ENCODE data around the gene UBR4.
"Not testable (repeated sequence)": the region's sequence is repeated elsewhere in the genome, so short reads cannot be mapped to it uniquely, and the experiment has no call there.

UBR4 gene

DNA sequence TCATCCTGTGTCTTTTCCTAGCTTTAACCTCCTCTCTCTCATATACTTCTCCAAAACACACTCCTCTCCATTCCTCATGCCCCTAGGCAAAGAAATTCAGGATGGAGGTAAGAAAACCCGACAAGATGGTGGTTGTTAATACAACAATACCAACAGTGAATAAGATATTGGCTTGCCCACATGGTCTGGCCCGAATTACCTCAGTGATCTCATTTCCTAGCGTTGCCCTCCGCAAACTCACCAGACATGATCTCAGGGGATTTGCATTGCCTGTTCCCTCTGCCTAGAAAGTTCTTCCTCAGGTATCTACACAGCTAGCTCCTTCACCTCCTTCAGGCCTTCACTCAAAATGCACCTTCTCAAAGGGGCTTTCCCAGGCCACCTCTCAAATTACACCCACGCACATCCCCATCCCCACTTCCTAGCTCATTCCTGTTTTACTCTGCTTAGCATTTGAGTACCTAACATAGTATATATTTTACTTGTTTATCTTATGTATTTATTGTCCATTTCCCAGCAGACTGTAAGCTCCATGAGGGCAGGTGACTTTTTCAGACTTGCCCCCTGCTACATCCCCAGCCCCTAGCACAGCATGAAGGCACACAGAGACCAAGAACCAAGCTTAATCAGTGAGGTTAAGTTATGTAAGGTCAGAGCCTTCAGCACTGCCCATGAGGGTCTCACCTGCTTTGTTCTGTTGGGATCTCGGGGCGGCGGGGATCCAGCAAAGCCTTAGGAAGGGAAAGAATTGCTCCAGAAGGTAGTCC lies 10.2 kb upstream of the UBR4 start:
- DNase-seq: no peak

DNA sequence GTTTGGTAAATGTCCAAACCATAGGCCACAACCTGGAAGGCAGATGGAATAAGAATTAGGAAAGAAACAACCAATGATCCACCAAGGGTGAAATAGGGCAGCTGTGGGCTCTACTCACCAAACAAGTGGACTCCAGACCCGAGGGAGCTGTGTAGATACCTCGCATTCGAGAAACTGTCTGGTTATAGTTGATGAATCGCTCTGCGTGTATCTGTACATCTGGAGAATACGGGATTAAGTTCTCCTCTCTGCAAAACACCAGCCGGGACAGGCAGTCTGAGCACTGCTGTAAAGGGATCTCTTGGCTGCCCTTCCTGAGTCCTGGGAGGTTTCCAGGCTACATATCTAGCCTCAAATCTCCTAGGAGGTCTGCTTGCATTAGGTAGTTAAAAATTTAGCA lies 9.4 kb upstream of the UBR4 start:
- no peak for DNase-seq

DNA sequence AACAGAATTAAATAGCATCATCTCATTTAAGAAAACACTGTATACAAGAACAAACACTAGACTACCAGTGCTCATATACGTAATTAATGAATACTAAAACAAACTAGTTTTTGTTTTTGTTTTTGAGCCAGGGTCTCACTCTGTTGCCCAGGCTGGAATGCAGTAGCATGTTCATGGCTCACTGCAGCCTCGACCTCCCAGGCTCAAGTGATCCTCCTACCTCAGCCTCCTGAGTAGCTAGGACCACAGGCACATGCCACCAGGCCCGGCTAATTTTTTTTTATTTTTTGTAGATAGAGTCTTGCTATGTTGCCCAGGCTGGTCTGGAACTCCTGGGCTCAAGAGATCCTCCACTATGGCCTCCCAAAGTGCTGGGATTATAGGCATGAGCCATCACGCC lies 6.5 kb upstream of the UBR4 start:
- DNase-seq: not testable (repeated sequence)

DNA sequence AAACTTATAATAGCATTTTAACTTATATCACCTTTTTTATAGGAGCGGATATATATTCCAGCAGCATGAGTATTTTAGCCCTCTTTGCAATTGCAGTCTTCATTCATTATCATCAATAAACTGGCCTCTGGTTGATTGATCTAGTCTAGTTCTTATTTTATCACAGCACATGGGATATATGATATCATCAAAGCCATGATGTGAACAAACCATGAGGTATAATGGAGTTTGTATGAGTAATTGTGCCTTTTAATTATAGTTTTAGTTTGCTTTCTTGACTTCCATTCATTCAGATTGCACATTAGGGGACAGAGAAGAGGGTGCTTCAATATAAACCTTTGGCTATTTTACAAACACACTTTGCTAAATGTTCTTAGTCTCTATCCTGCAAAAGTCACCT lies 3.5 kb upstream of the UBR4 start:
- DNase-seq: no peak

DNA sequence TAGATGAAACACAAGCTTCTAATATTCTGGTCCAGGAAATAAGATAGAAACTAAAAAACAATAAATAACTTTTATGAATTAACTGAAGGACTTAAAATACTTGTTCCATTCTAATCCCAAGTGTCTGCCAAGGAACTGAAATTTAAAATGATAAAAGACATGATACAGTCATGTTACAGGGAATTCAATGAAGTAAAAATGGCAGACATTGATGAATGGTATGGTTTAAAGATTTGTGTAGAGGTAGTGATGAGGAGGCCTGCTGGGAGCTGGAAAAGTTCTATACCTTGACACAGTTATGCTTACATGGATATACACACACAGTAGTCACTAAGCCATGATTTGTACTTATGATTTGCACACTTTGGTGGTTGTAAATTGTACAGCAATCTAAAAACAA lies 2.1 kb upstream of the UBR4 start:
- DNase-seq: no peak

DNA sequence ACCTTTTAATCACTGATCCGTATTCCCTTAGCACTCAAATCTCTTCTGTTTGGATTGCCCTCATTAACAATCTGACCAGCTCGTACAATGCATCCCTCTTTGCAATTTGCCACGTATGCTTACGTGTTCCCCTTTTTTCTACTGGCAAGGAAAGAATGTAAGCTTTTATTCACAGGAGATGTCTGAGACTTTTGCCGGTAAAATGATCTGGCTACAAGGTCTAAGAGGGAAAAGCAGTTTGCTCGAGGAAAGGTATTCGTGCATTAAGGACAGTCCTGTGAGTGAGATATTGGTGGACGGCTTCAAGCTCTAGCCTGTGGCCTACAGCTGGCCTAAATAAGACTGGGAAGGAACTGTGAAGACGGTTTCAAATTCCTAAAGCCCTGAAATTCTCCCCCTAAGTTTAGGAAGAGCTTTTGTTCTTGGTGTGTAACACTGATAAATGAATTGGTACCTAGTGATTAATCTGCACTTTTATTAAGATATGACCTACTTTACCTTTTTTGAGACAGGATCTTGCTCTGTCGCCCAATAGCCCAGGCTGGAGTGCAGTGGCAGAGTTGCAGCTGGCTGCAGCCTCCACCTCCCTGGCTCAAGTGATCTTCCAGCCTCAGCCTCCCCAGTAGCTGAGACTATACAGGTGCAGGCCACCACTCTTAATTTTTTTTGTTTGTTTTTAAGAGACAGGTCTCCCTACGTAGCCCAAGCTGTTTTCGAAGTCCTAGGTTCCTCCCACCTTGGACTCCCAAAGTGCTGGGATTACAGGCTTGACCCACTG lies 895 bp upstream of the UBR4 start:
- no peak for DNase-seq

DNA sequence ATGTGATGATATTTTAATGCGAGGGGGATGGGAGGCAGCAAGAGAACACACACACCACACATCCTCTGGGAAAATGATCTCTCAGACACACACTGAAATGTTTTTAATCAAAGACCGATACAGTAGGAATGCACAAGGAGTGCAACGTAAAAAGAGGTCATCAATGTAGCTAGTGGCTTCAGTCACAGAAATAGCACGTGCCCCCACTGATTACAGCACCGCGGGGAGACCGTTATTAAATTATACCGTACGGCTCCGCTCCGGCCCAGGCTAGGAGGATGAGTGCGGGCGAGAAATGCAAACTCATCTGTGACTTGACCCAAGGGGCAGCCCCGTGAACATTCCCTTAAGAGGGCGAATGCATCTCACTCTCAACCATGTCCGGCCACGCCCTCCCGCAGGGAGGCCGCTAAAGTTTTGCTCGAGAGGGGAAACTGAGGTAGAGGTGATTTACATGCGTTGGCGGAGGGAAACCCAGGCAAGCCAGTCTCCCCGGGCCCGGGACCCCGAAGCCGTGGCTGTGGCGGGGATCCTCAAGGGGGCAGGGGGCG lies 552 bp downstream of the UBR4 start:
- peak in 1 of 2 donors; percentile 41 for DNase-seq

DNA sequence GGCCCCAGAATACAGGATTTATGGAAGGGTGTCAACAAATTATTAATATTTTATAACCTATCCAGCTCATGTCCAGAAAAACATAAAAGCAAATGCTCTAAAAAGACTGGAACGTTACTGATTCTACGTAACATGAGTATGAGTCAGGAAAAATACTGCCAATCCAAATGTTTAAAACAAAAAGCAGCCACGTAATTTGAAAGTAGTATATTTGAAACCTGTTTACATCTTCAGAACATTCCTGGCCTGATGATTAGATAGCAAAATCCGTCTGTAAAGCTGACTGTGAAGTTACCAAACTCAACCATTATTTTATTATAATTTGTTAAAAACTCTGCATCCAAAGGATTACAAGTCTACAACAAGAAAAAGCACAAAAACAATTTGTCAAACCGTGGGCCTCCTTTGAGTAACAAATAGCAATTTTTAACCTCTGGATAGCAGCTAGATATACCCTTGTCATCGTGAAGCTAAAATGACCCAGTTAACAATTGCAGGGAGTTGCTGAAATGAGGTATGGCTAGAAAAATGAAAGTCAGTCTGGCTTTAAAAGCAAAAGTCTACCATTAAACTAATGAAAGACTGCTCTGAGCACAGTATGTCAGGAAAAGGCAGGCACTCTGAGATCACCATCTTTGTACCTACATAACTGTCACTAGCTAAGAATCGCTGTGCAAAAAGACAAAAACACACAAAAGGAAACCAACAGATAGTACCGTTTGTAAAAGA lies 1.2 kb downstream of the UBR4 start:
- no peak for DNase-seq

DNA sequence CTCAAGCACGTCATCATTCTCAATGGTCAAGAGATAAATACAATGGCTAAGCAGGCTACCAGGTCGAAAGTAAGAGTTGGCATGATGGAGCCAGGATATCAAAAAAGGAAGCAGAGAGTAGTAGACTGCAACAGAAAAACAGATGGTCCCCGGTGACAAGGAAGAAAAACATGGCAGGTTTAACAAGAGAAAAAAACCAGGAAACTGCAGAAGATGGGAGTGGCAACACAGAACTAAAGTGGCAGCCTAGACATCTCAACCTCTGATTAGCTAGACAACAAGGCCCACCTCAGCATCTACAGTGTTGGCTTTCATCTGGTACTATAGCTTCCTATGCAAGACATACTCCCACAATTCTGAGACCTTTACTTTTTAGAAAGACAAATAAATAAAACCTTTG lies 3.1 kb downstream of the UBR4 start:
- DNase-seq: no peak

DNA sequence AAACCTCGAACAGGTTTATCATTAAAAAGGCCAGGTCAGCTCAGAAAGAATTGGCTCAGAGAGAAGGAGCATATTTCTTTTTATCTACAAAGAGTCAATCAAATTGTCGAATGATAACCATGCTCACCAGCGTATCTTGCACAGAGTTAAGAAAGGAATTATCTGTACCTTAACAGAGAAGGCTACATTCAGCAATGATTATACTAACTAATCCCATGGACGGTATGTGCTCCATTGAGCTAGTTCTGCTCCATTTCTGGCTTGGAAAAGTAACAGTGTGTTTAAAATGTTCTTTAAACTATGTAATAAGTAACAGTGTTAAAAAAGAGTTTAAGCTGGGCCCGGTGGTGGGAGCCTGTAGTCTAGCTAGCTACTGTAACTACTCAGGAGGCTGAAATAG lies 4.2 kb downstream of the UBR4 start:
- DNase-seq: no peak

DNA sequence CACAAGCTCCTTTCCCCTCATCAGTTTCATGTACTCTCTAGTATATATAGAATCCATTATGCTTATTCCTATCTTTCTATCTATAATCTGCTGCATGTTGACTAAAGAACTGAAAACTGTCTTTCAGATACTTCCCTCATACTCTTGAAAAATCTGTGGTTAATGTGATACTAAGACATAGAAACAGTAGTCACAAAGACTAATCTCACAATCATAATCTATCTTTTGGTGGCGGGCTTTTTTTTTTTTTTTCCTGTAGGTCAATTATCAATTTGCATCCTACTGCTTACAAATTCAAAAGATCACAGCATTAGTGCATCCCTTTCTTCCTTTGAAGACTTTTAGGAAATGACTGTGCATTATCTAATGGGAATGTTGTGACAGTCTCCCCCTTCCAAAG lies 4.7 kb downstream of the UBR4 start:
- no peak for DNase-seq

DNA sequence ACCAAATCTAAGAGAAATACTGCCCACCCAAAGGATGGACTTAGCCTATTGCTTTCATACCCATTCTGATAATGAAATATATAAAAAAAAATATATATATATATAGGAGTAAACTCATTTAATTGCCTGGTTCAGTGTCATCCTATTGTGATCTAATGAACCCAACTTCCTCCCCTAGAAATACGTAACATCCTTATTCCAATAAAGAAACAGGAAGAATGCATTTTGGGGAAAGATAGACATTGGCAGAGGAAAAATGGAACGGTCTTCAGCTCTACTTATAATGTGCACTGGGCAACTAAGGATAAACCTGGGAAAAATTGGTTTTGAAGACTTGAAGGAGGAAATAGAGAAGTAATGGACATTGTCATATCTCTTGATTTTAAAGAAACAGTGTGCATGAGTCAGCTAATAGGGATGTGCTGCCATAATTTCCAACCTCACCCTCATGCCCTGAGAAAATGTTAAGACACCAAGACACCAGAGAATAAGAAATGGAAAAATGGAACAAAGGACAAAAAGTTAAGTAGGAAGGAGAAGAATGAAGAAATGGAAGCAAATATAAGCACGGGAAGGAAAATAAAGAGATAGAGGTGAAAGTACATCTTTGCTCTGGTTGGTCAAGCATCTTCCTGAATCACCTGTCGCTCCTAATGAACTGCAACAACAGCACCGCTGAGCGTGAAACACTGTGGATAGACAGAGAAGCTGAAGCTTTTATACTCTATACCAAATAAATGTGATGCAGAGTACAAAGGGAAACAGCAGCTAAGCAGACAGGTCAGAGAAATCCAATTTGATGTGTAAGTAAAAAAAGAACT lies 5.4 kb downstream of the UBR4 start:
- no peak for DNase-seq

DNA sequence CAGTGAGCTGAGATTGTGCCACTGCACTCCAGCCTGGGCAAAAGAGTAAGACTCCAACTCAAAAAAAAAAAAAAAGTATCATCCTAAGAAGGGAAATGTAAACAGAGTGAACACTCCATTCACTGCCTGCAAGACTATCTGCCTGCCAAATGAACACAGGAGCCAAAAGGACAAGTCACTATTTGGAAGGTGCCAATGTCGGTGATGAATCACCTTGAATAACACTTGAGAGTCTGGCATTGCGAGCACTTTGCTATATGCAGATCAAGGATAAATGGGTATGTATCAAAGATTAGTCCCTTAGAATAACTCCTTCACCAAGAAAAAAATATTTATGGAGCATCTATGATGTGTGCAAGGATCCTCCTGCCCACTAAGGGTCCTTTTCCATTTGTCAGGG lies 6.6 kb downstream of the UBR4 start:
- DNase-seq: no peak

DNA sequence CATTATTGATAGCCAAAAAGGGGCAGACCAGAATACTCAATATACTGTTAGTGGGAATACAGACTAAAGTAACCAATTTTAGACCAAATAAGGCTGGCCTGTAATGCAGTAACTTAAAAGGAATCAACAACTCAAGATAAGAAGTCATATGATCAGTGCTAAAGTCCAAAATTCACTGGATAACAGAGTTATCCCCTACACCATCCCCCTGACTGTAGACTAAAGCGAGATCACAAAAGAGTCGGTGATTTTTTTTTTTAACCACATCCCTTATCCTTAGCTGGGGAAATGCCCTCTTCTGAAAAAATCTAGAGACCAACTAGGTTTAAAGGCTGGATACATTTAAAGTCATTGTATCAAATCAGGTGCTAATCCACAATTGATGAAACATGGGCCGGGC lies 7.7 kb downstream of the UBR4 start:
- no peak for DNase-seq

DNA sequence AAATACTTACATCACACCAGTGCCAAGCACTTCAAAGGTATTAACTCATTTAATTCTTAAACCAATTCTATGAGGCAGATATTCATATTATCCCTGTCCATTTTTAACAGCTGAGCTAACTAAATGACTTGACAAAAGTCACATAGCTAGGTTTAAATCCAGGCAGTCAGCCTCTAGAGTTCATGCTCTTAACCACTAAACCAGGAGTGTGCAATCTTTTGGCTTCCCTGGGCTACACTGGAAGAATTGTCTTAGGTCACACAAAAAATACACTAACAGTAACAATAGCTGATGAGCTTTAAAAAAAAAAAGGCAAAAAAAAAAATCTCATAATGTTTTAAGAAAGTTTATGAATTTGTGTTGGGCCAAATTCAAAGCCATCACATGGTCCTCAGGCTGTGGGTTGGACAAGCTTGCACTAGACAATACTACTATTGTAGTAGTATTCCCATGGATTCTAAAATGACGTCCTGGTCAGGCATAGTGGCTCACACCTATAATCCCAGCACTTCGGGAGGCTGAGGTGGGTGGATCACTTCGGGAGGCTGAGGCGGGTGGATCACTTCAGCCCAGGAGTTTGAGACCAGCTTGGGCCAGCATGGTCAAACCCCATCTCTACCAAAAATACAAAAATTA lies 10.0 kb downstream of the UBR4 start:
- DNase-seq: no peak

DNA sequence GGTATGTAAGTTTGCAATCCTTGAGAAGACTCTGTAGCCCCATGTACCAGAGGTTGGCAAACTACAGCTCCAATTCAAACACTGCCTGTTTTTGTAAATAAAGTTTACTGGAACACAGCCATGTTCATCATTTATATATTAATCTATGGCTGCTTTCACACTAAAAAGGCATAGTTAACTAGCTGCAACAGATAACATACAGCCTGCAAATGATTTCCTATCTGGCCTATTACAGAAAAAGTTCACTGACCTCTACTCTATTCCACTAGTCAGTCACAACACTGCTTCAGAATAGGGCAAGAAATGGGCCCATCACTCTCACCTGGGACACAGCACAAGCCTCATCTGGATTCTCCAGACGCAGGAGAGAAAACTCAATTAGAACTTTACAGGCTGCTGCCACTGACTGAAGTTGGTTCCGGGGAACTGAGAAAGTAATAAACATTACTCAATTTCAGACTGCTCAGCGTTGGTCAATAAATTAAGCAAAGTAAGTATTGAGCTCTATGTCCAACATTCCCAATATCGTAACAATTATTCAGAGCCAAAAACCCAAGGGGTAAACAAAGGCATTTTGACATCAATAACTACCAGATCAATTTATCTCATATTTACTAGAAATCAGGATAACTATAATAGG lies 10.6 kb downstream of the UBR4 start:
- DNase-seq: no peak

DNA sequence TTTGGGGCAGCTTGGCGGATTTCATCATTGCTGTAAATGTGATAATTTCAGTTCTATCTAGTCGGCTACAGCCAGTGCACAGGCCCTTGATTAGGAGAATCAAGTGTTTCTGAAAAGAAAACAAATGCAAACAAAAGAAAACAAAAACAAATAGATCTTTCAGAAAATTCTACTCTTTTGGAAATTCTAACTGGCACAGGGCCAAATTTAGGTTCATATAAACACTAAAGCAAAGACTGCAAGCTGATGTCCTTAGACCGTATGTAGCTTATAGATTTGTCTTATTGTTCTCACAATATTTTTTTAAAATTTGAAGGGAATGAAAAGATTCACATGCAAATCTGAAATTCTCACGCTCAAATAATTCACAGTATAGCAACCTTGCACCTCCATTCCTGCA lies 11.2 kb downstream of the UBR4 start:
- DNase-seq: no peak

DNA sequence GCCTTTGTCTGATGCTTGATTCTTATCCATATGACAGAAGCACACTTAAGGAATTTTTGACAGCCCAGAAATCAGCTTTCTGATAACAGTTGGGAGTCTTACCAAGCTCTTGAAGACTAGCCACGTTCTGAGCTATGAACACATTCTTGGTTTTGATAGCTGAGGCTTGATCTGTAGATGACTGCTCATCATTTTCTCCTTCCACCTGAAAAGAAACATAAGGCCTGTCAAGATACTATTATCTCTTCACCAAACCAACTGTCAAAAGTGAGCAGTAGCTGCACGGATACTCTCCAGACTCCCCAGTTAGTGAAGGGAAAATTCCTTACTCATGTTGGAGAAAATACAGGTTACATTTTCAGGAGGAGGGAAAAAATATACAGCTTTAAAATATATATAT lies 12.2 kb downstream of the UBR4 start:
- no peak for DNase-seq

DNA sequence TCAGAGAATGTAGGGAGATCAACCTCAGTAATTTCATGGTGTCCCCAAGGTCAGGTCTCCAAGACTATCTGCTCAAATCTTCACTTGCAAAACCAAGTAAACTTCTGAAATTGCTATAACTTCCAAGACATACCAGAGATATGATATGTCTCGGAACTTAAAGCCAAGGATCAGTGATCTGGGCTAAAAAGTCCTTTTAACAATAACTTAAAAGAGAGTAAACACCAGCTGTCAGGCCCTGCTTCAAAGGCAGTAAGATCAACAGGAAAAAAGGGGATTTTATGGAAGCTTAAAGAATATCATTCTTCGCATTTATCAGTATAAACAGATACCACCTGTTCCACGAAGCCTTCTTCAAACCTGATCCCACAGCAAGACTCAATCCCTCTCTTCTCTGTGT lies 13.7 kb downstream of the UBR4 start:
- no peak for DNase-seq

DNA sequence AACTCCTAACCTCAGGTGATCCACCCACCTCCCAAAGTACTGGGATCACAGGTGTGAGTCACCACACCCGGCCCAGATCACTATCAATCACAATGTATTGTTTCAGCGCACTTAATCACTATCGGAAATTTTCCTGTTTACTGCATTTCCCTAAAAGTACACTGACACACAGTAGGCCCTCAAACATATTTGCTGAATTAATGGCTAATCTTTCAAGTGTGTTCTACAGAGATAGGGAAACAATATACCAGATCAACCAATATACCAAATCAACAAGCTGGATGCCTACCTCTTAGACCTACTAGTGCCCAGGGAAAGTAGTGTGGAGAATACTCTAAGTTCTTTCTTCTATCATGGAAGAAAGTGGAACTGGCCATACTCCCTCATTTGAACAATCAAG lies 17.1 kb downstream of the UBR4 start:
- DNase-seq: no peak

DNA sequence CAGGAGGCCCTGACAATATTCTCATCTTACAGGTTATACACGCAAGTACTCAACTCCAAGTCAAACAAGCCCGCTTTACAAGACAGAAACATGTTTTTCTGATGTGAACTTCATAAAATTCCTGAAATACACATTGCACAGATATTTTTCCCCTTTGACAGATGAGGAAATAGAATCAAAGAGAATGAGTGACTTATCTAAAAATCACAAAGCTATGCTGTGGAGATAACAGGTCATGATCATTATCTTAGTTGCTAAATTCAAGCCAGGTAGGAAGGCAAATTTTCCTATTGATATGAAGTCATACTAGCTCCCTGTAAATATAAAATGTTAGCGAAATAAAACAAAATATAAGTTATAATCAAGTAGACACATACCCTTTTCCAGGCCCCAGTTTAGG lies 18.3 kb downstream of the UBR4 start:
- no peak for DNase-seq

DNA sequence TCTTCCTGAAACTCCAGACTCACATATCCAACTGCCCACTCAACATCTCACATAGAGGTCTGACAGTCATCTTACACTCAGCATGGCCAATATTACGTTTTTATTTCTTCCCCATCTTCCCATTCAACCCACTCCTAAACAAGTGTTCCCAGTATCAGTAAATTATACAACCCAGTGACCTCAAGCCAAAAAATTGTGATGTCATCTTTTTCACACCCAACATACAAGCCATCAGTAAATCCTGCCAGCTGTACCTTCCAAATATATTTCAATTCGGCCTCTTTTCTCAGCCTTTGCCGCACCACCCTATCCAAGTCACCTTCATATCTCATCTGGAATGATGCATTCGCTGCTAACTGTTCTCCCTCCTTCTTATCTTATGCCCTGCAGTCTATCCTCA lies 19.6 kb downstream of the UBR4 start:
- no peak for DNase-seq
